ENCODE measurements around the gene SEPTIN6. TPM values are rescaled to one million over a fixed set of nuclear protein-coding genes. Genes with fewer than 3 reads are reported as not detected.

The SEPTIN6 gene
- total RNA-seq, 1 experiment from 2014 or later = 18.6 TPM

DNA sequence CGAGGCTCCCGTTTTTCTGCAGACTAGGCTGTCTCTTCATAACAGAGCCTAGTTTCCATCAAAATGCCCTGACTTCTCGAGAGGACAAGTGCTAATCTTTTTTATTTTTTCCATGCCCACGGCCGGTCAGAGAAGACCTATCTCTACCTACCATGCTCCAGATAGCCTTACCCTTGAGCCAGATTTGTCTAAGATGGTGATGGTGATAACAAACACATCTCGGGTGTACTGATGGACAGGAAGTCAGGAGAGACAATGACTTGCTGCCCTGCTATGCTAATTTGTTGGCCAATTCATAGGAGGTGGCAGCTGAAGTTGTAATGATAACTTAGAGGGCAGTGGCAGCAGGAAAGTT lies 44.6 kb downstream of the SEPTIN6 start:
- DNase-seq (ENCODE audit: low read depth) = no peak

DNA sequence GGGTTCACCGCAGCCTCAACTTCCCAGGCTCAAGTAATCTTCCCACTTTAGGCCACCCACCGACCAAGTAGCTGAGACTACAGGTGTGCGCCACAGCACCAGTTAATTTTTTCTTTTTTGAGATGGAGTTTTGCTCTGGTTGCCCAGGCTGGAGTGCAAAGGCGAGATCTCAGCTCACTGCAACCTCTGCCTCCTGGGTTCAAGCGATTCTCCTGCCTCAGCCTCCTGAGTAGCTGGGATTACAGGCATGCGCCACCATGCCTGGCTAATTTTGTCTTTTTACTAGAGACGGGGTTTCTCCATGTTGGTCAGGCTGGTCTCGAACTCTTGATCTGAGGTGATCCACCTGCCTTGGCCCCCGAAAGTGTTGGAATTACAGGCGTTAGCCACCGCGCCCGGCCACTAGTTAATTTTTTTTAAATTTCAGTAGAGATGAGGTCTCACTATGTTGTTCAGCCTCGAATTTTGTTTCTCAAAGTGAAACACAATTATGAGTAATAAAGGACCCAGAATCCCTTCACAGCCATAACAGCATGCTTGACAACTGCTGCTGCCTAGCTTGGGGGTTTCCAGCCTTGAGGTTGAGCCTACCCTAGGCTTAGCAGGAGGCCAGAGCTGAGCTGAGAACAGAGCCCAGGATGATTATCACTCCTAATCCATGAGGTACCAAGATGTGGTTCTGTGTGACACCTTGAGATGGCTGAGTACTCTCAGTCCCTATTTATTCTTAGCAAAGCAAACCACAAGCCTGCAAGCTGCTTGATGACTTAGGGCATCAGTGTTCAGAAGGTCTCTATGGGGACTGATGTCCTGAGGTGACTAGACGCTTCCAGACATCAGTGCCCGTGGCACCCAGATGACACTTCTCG lies 45.2 kb downstream of the SEPTIN6 start:
- no peak for DNase-seq (ENCODE audit: low read depth)

DNA sequence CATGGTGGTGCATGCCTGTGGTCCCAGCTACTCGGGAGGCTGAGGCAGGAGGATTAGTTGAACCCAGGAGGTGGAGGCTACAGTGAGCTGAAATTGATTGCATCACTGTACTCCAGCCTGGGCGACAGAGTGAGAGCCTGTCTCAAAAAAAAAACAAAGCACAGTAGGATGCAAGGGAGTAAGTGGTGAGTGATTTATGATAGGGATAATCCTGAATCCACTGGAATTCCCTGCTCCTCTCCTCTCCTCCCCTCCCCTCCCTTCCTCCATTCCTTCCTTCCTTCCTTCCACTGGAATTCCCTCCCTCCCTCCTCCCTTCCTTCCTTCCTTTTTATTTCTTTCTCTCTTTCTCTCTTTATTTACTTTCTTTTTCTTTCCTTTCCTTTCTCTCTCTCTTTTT lies 45.9 kb downstream of the SEPTIN6 start:
- no peak for DNase-seq (ENCODE audit: low read depth)

DNA sequence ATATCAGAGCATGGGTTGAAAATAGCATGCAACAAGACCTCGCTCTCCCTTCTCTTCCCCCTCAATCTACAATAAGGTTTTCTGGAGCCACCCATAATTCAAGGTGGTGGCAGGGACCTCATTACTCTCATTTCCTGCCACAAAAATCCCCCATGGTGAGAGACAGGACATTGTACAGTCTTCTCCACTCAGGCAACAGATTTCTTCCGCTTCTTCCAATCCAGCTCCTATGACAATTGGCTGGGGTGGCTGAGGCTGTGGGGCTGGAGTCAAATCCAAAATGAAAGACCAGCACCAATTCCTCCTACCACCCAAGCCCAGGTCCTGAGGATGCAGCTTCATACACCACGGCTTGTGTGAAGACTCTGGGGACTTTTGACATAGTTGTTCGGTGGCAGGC lies 46.5 kb downstream of the SEPTIN6 start:
- DNase-seq (ENCODE audit: low read depth) = no peak

DNA sequence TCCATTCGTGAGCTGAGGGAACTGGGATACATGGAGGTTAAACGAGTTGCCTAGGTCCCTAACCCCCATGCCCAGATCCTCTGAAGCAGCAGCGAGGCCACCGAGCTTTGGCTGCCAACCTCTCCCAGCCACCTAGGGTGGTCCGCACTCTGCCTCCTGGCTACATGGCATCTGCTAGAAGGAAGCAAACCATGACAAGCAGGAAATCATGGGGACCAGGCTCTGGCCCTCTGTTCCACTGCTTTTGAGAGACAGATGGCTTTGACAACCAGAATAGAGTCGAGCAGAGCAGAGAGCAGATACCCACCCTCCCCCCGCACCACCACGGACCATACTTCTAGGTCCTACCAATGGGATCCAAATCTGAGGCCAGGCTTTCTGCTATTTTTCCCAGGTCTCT lies 49.3 kb downstream of the SEPTIN6 start:
- DNase-seq (ENCODE audit: low read depth) = no peak

Other genes with a start within 250 kb of the SEPTIN6 start
- gene SLC25A5, start 224.7 kb downstream of the SEPTIN6 start, total RNA-seq (2014; rRNA removed) = 232 and 250 TPM in 2 replicates
- 19.1 and 24.5 TPM in 2 replicates for gene STEEP1, start 127.8 kb downstream of the SEPTIN6 start, total RNA-seq (2014; rRNA removed)
- 38.5 and 42.2 TPM in 2 replicates for gene UBE2A, start 118.6 kb downstream of the SEPTIN6 start, total RNA-seq (2014; rRNA removed)
- gene NKRF, start 86.7 kb downstream of the SEPTIN6 start, total RNA-seq (2014; rRNA removed) = 4.6 and 7.0 TPM in 2 replicates
- 0.51 and 0.69 TPM in 2 replicates for gene SOWAHD, start 65.4 kb upstream of the SEPTIN6 start, total RNA-seq (2014; rRNA removed)
- 3,089 and 6,376 TPM in 2 replicates for gene RPL39, start 98.5 kb upstream of the SEPTIN6 start, total RNA-seq (2014; rRNA removed)
- 2.4 and 3.7 TPM in 2 replicates for gene UPF3B, start 159.8 kb upstream of the SEPTIN6 start, total RNA-seq (2014; rRNA removed)
- 15.9 and 17.6 TPM in 2 replicates for gene RNF113A, start 178.6 kb upstream of the SEPTIN6 start, total RNA-seq (2014; rRNA removed)
- gene NDUFA1, start 178.7 kb upstream of the SEPTIN6 start, total RNA-seq (2014; rRNA removed) = 41.2 and 44.5 TPM in 2 replicates
- not detected in 2 replicates for gene AKAP14, start 202.7 kb upstream of the SEPTIN6 start, total RNA-seq (2014; rRNA removed)

Data from LHCN-M2 (cell line).